Thyroid gland (tissue), 4 donors: ENCODE data around the gene DHRS11. TPM values are rescaled to one million over a fixed set of nuclear protein-coding genes. Genes with fewer than 3 reads are reported as not detected.

Experiments
- DNase-seq, 2 donors: peaks; one replicate each; pipeline ENCODE4 v3.0.0-alpha.2; 2019
- H3K27ac ChIP-seq, 3 donors: fragments of 200-600 bp; sonication (generic); 1 replicate in 2 of 3; 2 replicates in 1 of 3; pipeline ENCODE4 v1.5.1; 2016 to 2019; ENCODE audit warnings: mild to moderate bottlenecking in 1 of 3, moderate library complexity in 1 of 3
- H3K27me3 ChIP-seq: fragments of 200-600 bp; sonication (generic); one replicate; pipeline ENCODE4 v1.5.1; 2019
- H3K36me3 ChIP-seq, 2 donors: fragments of 200-600 bp; sonication (generic); one replicate each; pipeline ENCODE4 v1.5.1; 2016 to 2019
- H3K4me1 ChIP-seq, 2 donors: fragments of 200-600 bp; sonication (generic); one replicate each; pipeline ENCODE4 v1.5.1; 2017 to 2019
- H3K4me3 ChIP-seq, 3 donors: fragments of 200-600 bp; sonication (generic); replicated peaks in 1 of 3; 1 replicate in 2 of 3; 2 replicates in 1 of 3; pipeline ENCODE4 v1.5.1; 2016; ENCODE audit warnings: mild to moderate bottlenecking in 1 of 3
- H3K9me3 ChIP-seq: fragments of 200-600 bp; sonication (generic); one replicate; pipeline ENCODE4 v1.5.1; 2017
- CTCF ChIP-seq, 6 experiments: fragments of 200-600 bp in 3 of 6; fragments of 450-650 bp in 3 of 6; sonication (generic) in 3 of 6; IDR thresholded peaks; one replicate each; pipeline ENCODE4 v1.5.1; 2016 to 2019; ENCODE audit warnings: antibody characterized with exemption in 6 of 6, mild to moderate bottlenecking in 2 of 6, inconsistent platforms in 1 of 6, moderate library complexity in 1 of 6
- POLR2A ChIP-seq, 2 donors: fragments of 450-650 bp; IDR thresholded peaks; one replicate each; pipeline ENCODE4 v1.6.1; 2017; ENCODE audit warnings: antibody characterized with exemption in 2 of 2, mild to moderate bottlenecking in 2 of 2, moderate library complexity in 1 of 2
- WGBS, 2 donors: methylation state at CpG; one replicate each; pipeline ENCODE4 v1.1.5; 2017; 5-methylcytosine and 5-hydroxymethylcytosine counted together
- intact Hi-C: fragments of 100-400 bp; cut with DNase I; formaldehyde crosslinking; loops from one replicate; pipeline ENCODE4 v1.15.1; 2023
- total RNA-seq, 4 donors: library from RNA; depleted of rRNA; stranded (reverse); fragments of >200 nt; gene quantifications; one replicate each; pipeline ENCODE4 v1.2.3, GENCODE V29; 2016

Gene DHRS11
- total RNA-seq, 4 donors from 2014 or later: 12.3 to 28.4 (median 21.4) TPM

GRCh38 chr17:36631022-36631421 is 39.3 kb downstream of the DHRS11 start:
- Histone ChIP-seq H3K4me3 (no peak overlapping the region), H3K36me3 (no peaks in the 10 kb centered on the region), H3K4me1 (peaks cover 0 to 3% of the 10 kb centered on the region in 2 donors), H3K27me3 (no peaks in the 10 kb centered on the region), H3K9me3 (no peaks in the 10 kb centered on the region), H3K27ac (no peak overlapping the region)
- 73 to 79% methylated on average over 4 of the region's 4 CpGs for WGBS, 2 donors
- TF ChIP-seq CTCF (IDR thresholded peaks at IDR 0.05): no peak
- TF ChIP-seq POLR2A (IDR thresholded peaks at IDR 0.05): no peak
- intact Hi-C loops: loop anchor here (10.0 kb wide), 1 partner anchor 614 kb away; no protein-coding TSS in a partner anchor
- DNase-seq: no peak

GRCh38 chr17:36632916-36633771 is 41.5 kb downstream of the DHRS11 start:
- TF ChIP-seq CTCF (IDR thresholded peaks at IDR 0.05) (no peak), POLR2A (IDR thresholded peaks at IDR 0.05) (no peak)
- no peak for DNase-seq
- Histone ChIP-seq H3K27me3 (no peaks in the 10 kb centered on the region), H3K4me1 (no peaks in the 10 kb centered on the region), H3K36me3 (no peaks in the 10 kb centered on the region), H3K27ac (no peak overlapping the region), H3K9me3 (no peaks in the 10 kb centered on the region), H3K4me3 (no peak overlapping the region)
- intact Hi-C loops: loop anchor here (10.0 kb wide), 1 partner anchor 612 kb away; no protein-coding TSS in a partner anchor
- WGBS, 2 donors: 35% methylated on average over 18 of the region's 18 CpGs

GRCh38 chr17:36640346-36640745 is 48.7 kb downstream of the DHRS11 start:
- intact Hi-C loops: no loop called here
- no peaks in the 10 kb centered on the region for H3K9me3 ChIP-seq
- H3K27ac ChIP-seq: no peak overlapping the region
- no peaks in the 10 kb centered on the region for H3K36me3 ChIP-seq
- peaks cover 12 to 18% of the 10 kb centered on the region in 2 donors for H3K4me1 ChIP-seq
- DNase-seq: no peak
- TF ChIP-seq POLR2A (IDR thresholded peaks at IDR 0.05): no peak
- TF ChIP-seq CTCF (IDR thresholded peaks at IDR 0.05): no peak
- WGBS, 2 donors: 95% methylated on average over 2 of the region's 2 CpGs
- peaks cover 20% of the 10 kb centered on the region for H3K27me3 ChIP-seq
- no peak overlapping the region for H3K4me3 ChIP-seq

GRCh38 chr17:36640836-36641235 is 49.2 kb downstream of the DHRS11 start:
- Histone ChIP-seq H3K36me3 (no peaks in the 10 kb centered on the region), H3K4me3 (no peak overlapping the region), H3K27me3 (peaks cover 23% of the 10 kb centered on the region), H3K4me1 (peaks cover 12 to 18% of the 10 kb centered on the region in 2 donors), H3K27ac (no peak overlapping the region), H3K9me3 (no peaks in the 10 kb centered on the region)
- no peak for DNase-seq
- WGBS, 2 donors: 54 to 76% methylated on average over 6 to 10 of the region's 10 CpGs
- TF ChIP-seq POLR2A (IDR thresholded peaks at IDR 0.05): no peak
- TF ChIP-seq CTCF (IDR thresholded peaks at IDR 0.05): no peak
- intact Hi-C loops: no loop called here

GRCh38 chr17:36641331-36641876 is 49.7 kb downstream of the DHRS11 start:
- Histone ChIP-seq H3K4me1 (peaks cover 12 to 18% of the 10 kb centered on the region in 2 donors), H3K9me3 (no peaks in the 10 kb centered on the region), H3K27me3 (peaks cover 24% of the 10 kb centered on the region), H3K36me3 (no peaks in the 10 kb centered on the region), H3K4me3 (peak overlapping the region in 1 of 3 donors; percentile 23), H3K27ac (no peak overlapping the region)
- no peak for DNase-seq
- no peak for TF ChIP-seq POLR2A (IDR thresholded peaks at IDR 0.05)
- no peak for TF ChIP-seq CTCF (IDR thresholded peaks at IDR 0.05)
- whole genome bisulfite sequencing, 2 donors: 4 to 6% methylated on average over 18 to 30 of the region's 43 CpGs
- intact Hi-C loops: no loop called here
